GM18508 (cell line): Measurements from ENCODE around the gene R3HDM1.
A peak's percentile ranks its signal among the peaks of the same experiment; 100 is the strongest.
"Not testable (repeated sequence)": the region's sequence is repeated elsewhere in the genome, so short reads cannot be mapped to it uniquely, and the experiment has no call there.

Experiments
- ATAC-seq: cut with Tn5 transposase; IDR thresholded peaks from one replicate; pipeline ENCODE4 v1.9.1; 2021; ENCODE audit warnings: moderate number of reproducible peaks; ENCODE audit not compliant: insufficient read depth, unreplicated experiment

R3HDM1 gene

DNA sequence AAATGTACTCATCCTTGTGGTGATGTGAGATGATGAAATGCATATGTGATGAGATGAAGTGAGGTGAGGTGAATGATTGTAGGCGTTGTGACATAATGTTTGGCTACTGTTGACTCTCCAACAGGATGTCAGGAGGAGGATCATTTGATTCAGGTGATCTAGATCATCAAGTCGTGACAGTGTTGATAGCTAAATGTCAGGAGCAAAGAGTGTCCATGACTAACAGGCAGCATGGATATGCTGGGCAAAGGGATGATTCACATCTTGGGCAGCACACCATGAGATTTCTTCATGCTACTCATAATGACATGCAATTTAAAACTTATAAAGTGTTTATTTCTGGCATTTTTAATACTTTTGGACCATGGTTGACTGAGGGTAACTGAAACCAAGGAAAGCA lies 170.2 kb downstream of the R3HDM1 start:
- no peak for ATAC-seq

DNA sequence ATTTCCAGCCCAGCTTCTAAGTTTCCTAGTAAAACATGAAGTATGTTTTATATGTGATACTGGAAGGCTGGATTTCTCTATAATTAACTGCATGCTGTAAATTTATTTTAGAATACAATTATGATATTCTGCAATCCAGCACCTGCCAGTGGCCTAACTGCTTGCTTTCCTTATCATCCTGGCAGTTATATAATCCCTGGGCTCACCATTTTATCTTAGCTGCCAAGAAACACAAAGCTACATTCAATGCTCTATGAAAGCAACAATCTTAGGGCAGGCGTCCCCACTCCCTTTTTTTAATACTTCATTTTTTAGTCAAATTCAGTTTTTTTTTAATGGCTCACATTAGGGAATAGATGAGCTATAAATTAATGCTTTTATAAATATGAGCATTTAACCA lies 172.0 kb downstream of the R3HDM1 start:
- no peak for ATAC-seq

DNA sequence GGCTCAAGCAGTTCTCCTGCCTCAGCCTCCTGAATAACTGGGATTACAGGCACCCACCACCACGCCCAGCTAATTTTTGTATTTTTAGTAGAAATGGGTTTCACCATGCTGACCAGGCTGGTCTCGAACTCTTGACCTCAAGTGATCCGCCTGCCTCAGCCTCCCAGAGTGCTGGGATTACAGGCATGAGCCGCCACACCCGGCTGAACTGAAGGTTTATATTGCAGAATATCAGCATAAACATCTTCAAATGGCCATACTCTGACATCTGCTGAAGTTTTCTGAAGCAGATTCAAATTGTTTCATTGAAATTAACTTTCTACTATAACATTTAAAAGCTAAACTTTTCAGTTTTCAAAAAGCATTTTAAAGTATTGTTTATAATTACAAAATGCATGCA lies 172.8 kb downstream of the R3HDM1 start:
- not testable (repeated sequence) for ATAC-seq

DNA sequence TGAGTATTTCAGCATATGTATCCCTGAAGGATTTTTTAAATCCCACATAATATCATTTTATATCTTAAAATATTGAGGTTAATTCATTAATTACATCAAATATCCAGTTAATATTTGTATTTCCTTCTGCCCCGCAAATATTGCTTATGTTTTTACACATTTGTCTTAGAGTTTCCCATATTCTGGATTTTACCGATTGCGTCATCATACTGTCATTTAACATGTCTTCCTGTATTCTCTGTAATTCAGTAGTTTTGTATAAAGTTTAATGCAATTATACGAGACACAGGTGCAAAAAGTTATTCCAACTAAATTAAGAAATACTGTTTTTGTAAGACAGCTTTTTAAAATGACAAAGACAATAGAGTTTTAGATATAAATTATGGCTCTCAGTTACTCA lies 176.9 kb downstream of the R3HDM1 start:
- ATAC-seq, result no peak

DNA sequence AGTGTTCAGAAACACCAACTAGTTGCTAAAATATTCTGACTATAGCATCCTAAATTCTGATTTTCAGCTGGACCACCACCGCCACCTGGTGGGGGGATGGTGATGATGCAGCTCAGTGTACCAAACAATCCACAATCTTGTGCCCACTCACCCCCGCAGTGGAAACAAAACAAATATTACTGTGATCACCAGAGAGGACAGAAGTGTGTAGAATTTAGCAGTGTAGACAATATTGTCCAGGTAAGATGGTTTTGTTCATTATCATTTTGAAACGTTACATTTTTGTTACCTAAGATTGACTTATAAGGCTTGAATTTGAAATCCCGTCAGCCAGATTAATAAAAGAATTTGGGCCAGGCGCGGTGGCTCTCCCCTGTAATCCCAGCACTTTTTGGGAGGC lies 178.7 kb downstream of the R3HDM1 start:
- ATAC-seq, result no peak

DNA sequence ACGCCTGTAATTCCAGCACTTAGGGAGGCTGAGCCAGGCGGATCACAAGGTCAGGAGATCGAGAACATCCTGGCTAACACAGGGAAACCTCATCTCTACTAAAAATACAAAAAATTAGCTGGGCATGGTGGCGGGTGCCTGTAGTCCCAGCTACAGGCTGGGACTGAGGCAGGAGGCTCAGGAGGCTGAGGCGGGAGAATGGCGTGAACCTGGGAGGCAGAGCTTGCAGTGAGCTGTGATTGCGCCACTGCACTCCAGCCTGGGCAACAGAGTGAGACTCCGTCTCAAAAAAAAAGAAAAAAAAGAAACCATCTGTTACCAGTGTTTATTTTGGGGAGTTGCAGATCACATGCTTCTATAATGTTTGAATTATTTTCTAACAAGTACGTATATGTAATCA lies 183.8 kb downstream of the R3HDM1 start:
- ATAC-seq, result not testable (repeated sequence)

DNA sequence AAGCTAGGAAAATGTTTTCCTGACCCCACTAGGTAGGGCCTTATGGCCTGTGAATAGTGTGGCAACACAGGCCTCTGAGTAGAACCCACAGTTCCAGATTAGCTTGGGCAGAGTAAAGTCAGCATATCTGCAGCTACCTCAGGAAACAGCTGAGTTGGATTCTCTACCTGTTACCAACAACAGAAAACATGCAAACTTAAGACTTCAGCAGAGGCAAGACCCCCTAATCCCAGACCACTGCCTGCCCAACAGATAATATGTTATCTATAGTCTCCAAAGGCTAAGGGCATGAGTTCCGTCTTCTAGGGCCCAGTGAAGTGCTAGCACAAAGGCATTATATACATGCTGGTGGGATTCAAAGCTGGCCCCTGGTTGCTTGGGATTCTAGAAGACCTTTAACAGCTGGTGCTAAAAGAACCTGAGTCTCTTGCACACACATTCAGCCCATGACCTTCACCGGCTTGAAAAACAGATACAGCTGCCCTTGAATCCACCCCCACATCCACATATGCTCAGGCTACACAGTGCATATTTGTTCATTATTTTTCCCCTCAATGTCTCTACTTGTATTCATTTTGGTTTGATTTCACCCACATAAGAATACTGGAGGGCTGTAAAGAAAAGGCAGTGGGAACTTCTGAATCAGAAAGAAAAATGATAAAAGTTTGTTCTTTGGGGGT lies 196.9 kb downstream of the R3HDM1 start:
- ATAC-seq, result no peak

DNA sequence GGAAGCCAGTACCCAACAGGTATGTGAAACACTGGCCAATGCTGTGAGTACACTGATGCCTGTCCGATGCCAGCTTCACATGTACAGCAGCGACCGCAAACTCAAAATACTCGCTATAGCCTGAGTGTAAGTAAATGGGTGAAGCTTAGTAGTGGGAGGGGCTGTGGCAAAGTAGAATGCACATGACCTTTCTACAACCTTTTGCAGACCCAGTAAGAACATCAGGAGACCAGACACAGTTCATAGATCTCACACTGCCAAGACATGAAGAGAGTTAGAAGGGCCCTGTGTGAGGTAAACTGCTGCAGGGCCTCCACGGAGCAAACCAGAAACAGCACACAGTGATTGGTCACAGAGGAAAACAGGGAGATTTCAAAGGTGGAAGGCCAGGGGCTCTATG lies 201.3 kb downstream of the R3HDM1 start:
- ATAC-seq, result no peak

DNA sequence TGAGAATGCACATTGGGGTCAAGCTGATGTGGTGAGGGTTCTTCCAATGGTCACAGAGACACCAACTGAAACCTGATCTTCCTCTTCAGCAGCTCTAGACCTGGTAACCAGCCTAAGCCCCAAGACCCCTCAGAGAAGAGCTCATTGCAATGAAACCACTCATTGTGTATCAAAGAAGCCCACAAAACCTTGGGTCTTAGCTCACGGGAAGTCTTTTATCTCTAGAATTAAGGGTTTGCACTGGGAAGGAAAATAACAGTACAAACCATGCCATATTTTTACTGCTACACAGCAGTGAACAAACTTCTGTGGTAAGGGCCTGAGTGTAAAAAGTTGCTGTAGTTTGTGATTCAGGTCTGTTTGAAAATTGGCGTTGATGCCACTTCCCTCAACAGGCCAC lies 201.8 kb downstream of the R3HDM1 start:
- ATAC-seq, result no peak

DNA sequence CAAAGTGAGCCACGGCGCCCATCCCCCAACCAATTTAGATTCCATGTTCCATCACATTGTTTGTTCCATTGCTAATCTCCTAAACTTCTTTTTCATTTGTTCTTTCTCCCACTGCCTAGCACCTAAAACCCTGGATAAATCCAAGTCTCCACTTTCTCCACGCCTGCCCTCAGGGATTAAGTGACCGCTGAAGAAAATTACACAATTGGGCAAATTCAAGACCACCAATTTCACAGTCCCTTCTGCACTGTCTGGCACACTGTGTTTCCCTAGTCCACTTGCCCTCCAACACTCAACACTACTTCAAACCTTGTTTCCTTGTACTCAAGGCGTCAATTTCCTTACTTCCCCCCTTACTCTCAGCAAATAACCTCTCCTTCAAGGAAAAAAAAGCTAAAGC lies 205.3 kb downstream of the R3HDM1 start:
- no peak for ATAC-seq

DNA sequence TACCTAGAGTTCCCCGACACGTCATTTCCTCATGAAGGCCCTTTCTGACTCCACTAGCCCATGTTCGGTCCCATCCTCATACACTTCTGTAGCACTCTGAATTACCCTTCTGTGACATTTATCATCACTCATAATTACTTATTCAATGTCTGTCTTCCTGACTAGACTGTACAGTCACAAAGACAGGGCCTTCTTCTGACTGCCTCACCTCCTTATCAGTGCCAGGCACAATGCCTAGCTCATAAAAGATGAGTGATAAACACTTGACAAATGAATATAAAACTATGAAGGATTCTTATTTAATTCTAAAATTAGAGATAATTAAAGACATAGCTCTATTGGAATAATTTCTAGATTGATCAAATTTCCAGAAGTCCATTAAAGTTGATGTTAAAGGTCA lies 208.9 kb downstream of the R3HDM1 start:
- no peak for ATAC-seq

DNA sequence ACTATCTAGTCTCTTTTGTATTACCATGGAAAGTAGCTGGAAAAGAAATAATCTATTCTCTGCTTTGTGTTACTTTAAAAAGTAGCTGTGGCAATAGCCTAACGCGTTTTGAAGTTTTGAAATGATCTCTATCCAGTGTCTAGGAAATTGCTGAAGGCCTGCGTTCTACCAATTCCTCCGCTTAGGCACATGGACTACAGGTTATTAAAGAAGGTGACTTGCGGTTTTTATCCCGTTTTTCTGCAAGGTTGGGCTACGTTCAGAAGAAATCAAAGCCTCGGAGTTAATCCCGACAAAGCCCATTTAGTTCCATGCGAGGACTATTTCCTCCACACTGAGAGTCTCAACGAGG lies 209.7 kb downstream of the R3HDM1 start:
- ATAC-seq, result no peak

DNA sequence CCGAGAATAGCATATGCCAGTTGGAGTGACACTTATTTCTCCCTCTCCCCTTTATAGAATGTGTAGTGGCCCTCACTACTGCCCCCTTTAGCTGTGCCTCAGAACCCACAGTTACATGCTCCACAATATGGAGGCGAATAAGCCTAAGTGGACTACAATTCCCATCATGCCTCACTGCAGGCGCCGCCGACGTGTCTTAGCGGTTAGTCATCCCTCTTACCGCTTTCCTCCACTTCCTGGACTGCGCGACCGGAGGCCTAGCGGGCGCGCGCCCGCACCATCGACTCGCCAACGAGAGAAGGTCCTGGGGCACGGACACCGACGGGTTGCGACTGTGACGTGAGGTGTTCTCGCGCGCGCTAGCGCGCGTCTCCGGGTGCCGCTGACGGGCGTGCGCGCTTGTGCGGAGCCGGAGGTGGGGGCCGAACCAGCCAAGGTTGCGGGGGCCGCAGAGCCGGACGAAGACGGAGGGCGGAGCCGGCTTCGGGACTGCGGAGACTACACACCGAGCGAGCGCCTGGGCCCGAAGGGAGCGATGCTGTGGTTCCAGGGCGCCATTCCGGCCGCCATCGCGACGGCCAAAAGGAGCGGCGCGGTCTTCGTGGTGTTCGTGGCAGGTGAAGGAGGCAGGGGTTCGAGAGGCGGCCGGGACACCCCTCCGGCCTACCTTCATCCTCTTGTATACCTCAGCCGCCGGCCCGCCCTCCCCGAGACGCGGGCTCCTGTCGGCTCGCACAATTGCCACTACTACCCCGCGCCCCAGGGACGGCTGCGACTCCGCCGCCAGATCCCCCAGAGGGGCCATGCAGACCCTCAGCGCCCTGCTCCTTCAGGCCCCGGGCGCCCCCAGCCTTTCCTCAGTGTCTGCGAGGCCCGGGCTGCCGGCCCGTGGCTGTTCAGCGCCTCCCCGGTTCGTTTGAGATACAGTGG lies 210.4 kb downstream of the R3HDM1 start, which contains the start of gene UBXN4:
Gene UBXN4 (plus strand): TSS at position 461 of the 930 bp plus-strand sequence. CDS start 75 bp downstream, at position 536.
- ATAC-seq, result peak; percentile 81

DNA sequence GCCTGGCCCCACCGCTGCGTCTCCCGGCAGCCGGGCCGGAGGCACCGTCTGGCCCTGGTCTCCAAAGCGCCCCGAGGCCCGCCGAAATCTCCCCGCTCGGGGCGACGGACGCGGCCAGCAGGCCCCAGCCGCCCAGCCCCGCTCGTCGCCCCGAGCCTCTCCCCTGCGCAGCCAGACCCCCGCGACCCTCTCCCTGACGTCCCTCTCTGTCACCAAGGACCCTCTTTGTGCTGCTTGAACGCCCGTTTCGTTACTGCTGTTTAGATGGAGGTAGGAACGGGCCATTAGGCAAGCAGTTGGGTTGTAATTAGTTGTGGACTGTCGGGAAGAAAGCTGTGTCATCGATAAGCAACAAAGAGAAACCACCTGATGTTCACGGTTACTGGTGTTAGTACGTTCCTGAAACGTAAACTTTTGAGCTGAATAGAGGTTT lies 211.1 kb downstream of the R3HDM1 start:
- no peak for ATAC-seq

DNA sequence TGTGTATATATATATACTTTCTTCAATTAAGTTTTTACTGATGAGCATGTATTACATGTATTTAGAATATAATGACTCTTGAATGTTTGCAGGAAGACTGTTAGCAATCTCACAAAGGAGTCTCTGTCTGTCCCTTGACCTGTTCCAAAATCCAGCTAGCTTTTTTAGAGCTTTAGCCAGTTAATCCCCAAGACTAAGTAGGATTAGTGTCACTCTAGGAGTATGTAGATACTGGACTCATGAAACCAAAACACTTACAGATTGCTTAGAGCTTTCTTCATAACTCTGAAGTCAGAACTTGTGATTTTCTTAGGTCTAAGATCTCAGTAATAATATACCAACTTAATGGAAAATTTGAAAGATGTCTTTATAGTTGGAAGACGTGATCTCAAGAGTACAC lies 212.6 kb downstream of the R3HDM1 start:
- ATAC-seq, result no peak

DNA sequence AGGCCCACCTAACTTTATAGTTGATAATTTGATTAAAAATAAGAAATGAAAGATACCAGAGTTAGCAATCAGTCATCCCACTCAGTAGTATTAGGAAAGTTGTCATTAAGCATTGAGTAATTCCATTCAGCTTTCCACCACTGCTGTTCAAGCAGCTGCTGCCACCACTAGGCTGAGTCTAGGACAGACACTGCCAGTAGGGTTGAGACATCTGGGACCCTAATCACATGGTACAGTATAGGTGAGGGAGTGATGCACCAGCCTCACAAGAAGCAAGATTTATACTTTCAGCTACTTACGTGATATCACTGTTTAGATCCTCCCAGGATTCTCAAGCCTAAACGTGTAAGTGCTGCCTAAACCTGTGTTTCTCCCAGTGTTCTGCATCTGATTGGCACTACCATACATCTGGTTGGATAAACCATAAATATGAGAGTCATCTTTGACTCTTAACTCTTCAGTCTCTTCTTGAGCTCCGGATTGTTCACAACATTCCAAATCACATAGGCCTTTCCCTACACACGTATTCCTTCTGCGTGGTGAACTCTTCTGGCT lies 213.6 kb downstream of the R3HDM1 start:
- ATAC-seq, result no peak

DNA sequence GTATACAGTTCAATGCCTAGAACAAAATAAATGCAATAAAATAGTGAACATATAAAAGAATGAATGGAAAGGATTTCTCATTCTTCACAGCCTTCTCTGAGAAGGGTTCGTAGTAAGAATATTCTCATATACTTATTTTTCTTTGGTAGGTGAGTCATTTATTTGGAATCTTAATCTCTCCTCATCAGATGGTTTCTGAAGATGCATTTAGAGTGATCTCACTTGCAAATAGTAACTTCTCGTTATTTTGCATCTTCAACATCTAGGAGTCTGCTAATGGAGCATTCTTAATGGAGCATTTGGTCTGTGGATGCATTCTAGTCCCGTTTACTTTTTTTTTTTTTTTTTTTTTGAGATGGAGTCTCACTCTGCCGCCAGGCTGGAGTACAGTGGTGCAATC lies 214.3 kb downstream of the R3HDM1 start:
- ATAC-seq, result no peak

DNA sequence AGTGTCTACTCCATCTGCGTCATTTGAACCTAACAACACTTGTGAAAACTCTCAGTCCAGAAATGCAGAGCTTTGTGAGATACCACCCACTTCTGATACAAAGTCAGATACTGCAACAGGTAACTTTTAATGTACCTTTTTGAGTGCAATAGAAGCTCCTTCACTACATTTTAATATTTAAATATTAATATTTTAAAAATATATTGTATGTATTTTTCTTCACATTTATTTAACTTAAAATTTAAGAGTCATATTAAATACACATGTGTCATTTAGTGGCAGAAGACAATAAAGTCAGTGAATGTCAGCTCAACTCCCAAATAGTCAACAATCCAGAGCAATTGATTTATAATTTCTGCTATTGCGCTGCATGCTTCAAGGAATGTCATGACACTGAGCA lies 224.3 kb downstream of the R3HDM1 start:
- no peak for ATAC-seq

DNA sequence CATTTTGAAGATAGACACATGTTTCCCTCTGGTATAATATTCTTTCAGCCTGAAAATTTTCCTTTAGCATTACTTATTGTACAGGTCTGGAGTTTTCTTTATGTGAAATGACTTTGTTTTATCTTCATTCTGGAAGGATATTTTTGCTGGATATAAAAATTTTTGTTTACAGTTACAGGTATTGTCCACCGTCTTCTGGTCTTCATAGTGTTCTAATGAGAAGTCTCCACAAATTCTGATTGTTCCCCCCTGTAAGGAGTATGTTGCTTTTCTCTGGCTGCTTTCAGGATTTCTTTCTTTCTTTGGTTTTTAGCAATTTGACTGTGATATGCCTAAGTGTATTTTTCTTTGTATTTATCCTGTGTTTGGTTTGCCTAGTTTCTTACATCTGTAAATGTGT lies 225.4 kb downstream of the R3HDM1 start:
- no peak for ATAC-seq

DNA sequence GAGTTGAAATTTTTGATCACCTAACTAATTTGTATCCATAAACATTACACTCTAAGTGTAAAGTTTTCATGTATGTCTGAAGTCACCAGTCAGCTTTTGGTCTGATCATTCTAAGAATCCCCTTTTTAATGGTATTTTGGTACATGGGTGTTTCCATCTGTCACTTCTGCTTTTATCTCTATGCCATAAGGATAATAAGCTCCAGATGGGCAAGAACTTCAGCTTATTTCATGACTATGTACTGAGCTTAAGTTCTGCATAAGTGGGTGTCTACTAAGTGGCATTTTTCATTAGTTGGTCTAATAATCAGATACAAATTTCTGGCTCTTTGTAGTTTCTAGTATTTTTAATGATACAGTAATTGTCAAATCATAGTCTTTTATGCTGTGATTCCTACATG lies 230.7 kb downstream of the R3HDM1 start:
- no peak for ATAC-seq

DNA sequence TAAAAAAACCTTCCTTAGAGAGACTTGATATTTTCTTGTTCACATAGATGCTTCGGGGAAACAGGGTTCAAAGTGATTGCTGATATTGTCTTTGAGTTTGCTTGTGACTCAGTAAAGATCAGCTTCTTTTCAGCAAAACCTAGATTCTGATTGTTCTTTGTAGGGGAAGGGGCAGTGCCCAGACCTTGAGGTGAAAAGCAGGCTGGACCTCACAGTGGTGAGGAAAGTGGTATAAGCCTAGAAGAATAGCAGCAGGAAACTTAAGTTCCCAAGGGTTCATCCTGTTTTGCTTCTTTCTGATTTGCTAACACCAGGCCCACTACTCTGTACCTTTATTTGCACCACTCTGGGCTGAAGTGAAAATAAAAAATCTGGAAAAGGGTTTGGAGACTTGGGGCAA lies 231.2 kb downstream of the R3HDM1 start:
- no peak for ATAC-seq
